GM18861 (cell line): ENCODE data around the gene DDI1.

Source experiments
- ATAC-seq: cut with Tn5 transposase; IDR thresholded peaks from one replicate; pipeline ENCODE4 v1.9.1; 2021; ENCODE audit not compliant: unreplicated experiment

DDI1 gene

GRCh38 chr11:104075706-104076105, 39.3 kb downstream of the DDI1 start:
- ATAC-seq, result no peak

GRCh38 chr11:104076455-104076854, 40.0 kb downstream of the DDI1 start:
- ATAC-seq, result no peak

- no peak for ATAC-seq
Measured at GRCh38 chr11:104078245-104078644, 41.8 kb downstream of the DDI1 start.

- ATAC-seq, result no peak
Measured at GRCh38 chr11:104078995-104079394, 42.6 kb downstream of the DDI1 start.

GRCh38 chr11:104086621-104087020, 50.2 kb downstream of the DDI1 start:
- no peak for ATAC-seq
